HG03439 (cell line): ENCODE data around the gene NDUFAF8.

Experiments
- ATAC-seq: cut with Tn5 transposase; IDR thresholded peaks from one replicate; pipeline ENCODE4 v1.9.1; 2021; ENCODE audit warnings: mild to moderate bottlenecking, moderate library complexity; ENCODE audit not compliant: unreplicated experiment

Gene NDUFAF8

DNA sequence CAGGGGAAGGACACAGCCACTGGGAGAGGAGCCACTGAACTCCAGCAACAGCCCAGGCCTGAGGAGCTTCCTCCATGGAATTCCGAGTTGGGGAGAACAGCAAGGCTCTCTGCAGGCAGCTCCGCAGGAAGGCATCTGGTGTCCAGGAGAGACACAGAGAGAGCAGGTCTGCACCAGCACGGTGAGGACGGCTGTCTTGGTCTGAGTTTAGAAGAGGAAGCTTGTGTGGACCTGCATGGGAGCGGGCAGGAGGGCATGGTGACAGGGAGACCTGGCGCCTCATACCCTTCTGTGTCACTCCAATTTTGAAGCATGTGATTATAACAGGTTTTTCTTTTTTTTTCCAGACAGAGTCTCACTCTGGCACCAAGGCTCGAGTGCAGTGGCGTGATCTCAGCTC lies 49.6 kb downstream of the NDUFAF8 start:
- no peak for ATAC-seq

DNA sequence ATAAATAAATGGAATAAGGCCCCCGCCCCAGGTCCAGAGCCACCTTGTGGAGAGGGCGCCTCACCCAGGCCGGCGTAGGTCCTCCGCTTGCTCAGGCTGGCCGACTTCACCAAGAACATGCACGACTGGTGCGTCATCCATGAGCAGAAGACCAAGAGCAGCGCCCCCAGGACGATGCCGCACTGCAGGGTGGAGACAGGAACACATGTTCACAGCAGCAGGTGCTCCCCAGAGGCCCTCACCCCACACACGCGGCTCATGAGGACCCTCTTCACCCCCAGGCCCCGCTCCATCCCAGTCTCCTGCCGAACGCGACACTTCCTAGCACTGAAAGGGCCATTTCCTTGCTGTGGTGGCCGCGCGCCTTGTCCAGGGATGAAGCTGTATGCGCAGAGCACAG lies 50.5 kb downstream of the NDUFAF8 start:
- ATAC-seq = no peak

DNA sequence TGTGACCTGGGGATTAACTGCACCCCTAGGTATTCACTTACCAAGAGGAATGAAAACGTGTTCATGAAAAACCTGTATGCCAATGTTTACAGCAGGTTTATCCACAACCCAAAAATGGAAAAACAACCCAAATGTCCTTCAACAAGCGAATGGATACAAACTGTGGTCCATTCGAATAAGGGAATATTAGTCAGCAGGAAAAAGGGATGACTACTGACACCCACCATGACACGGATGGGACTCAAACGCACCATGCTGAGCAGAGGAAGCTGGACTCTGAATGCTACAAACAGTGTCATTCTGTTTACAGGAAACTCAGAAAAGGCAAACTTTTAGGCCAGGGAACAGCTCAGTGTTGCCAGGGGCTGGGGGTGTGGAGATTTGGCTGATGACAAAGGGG lies 51.1 kb downstream of the NDUFAF8 start:
- no peak for ATAC-seq
